Endothelial cell of umbilical vein (primary cell): ENCODE measurements around the gene DNAH1. TPM values are rescaled to one million over a fixed set of nuclear protein-coding genes. Genes with fewer than 3 reads are reported as not detected.

Experiments used
- BruUV-seq: library from RNA; stranded (reverse); fragments of 400-500 nt; replicated peaks from 2 replicates; lab custom pipeline; 2021; lab: Mats Ljungman, UMichigan
- CTCF ChIA-PET: fragments of 300-600, 350-600 bp; sonication (Branson Sonifier 250); formaldehyde crosslinking; loops from one replicate; lab custom pipeline; 2021; ENCODE audit warnings: antibody characterized with exemption, inconsistent platforms; lab: Charles Lee
- POLR2A ChIA-PET: fragments of 300-600, 350-600 bp; sonication (Branson Sonifier 250); formaldehyde crosslinking; loops from one replicate; lab custom pipeline; 2021; ENCODE audit warnings: antibody characterized with exemption, inconsistent platforms; lab: Charles Lee
- DNase-seq: peaks from one replicate; pipeline ENCODE4 v3.0.0-alpha.2; 2011; ENCODE audit warnings: low read depth, low spot score
- FAIRE-seq: peaks from 2 replicates; lab custom pipeline; 2011; peaks lifted over from hg19 to GRCh38; lab: Jason Lieb, UNC
- H2AFZ ChIP-seq: 2 replicates; pipeline ENCODE4 v1.6.0; 2012; ENCODE audit warnings: low read depth, low read length, control low read depth, inconsistent platforms
- H3K27ac ChIP-seq: 2 replicates; pipeline ENCODE4 v1.5.1; 2011; ENCODE audit warnings: low read depth, mild to moderate bottlenecking, control low read depth, low read length, moderate library complexity; ENCODE audit not compliant: insufficient read depth
- H3K27me3 ChIP-seq, 2 experiments: 2 replicates each; pipeline versions ENCODE4 v1.6.0 to v1.6.1; 2011; ENCODE audit warnings: low read length in 2 of 2, mixed read lengths in 1 of 2; ENCODE audit not compliant: control insufficient read depth in 2 of 2, insufficient read depth in 2 of 2
- H3K36me3 ChIP-seq, 2 experiments: 2 replicates in 1 of 2; 3 replicates in 1 of 2; pipeline ENCODE4 v1.5.1; 2011; ENCODE audit warnings: low read length in 2 of 2, mild to moderate bottlenecking in 1 of 2, moderate library complexity in 1 of 2; ENCODE audit not compliant: control insufficient read depth in 2 of 2, insufficient read depth in 2 of 2; ENCODE audit errors: extremely low read depth in 1 of 2
- H3K4me1 ChIP-seq: 3 replicates; pipeline ENCODE4 v1.5.1; 2011; ENCODE audit warnings: mild to moderate bottlenecking, low read length; ENCODE audit not compliant: control insufficient read depth, insufficient read depth; ENCODE audit errors: extremely low read depth
- H3K4me2 ChIP-seq: 2 replicates; pipeline ENCODE4 v1.6.1; 2011; ENCODE audit warnings: low read length, control low read depth, mixed read lengths; ENCODE audit not compliant: insufficient read depth
- H3K4me3 ChIP-seq, 3 experiments: fragments of 200-600 bp in 1 of 3; sonication (generic), shearing (Covaris generic) in 1 of 3; replicated peaks in 1 of 3; 2 replicates each; pipeline ENCODE4 v1.5.1; 2011 to 2016; ENCODE audit warnings: control low read depth in 3 of 3, low read length in 3 of 3, mild to moderate bottlenecking in 2 of 3, inconsistent platforms in 1 of 3, low read depth in 1 of 3, moderate library complexity in 1 of 3; ENCODE audit not compliant: insufficient read depth in 1 of 3
- H3K79me2 ChIP-seq: 2 replicates; pipeline ENCODE4 v1.6.0; 2012; ENCODE audit warnings: low read length, inconsistent platforms; ENCODE audit not compliant: control insufficient read depth, insufficient read depth
- H3K9ac ChIP-seq: replicated peaks from 2 replicates; pipeline ENCODE3; 2011; ENCODE audit warnings: low read length, control low read depth; ENCODE audit not compliant: insufficient read depth; ENCODE audit errors: extremely low read depth
- H3K9me1 ChIP-seq: replicated peaks from 3 replicates; pipeline ENCODE4 v1.6.0; 2011; ENCODE audit warnings: mild to moderate bottlenecking, low read length; ENCODE audit not compliant: control insufficient read depth, insufficient read depth; ENCODE audit errors: extremely low read depth
- H3K9me3 ChIP-seq: replicated peaks from 2 replicates; pipeline ENCODE4 v1.5.1; 2012; ENCODE audit warnings: low read length, inconsistent platforms; ENCODE audit not compliant: control insufficient read depth, insufficient read depth
- H4K20me1 ChIP-seq: replicated peaks from 2 replicates; pipeline ENCODE3; 2011; ENCODE audit warnings: mild to moderate bottlenecking, low read length; ENCODE audit not compliant: control insufficient read depth, insufficient read depth; ENCODE audit errors: extremely low read depth
- EZH2 ChIP-seq: IDR thresholded peaks from 2 replicates; pipeline ENCODE4 v1.6.1; 2012; ENCODE audit warnings: borderline replicate concordance, low read depth, mild to moderate bottlenecking, moderate library complexity, low read length, inconsistent platforms; ENCODE audit not compliant: severe bottlenecking
- FOS ChIP-seq: IDR thresholded peaks from 2 replicates; pipeline ENCODE4 v1.6.1; 2011; ENCODE audit warnings: mild to moderate bottlenecking, low read length, moderate library complexity, borderline replicate concordance; ENCODE audit not compliant: insufficient read depth
- GATA2 ChIP-seq: IDR thresholded peaks from 2 replicates; pipeline ENCODE4 v1.7.0; 2011; ENCODE audit warnings: low read depth, mild to moderate bottlenecking, moderate library complexity, mixed read lengths, low read length; ENCODE audit not compliant: insufficient read length, insufficient read depth
- MYC ChIP-seq: IDR thresholded peaks from one replicate; pipeline ENCODE4 v1.6.1; 2011; ENCODE audit warnings: mild to moderate bottlenecking, low read depth, low read length
- POLR2A ChIP-seq: IDR thresholded peaks from 2 replicates; pipeline ENCODE4 v1.6.1; 2012; ENCODE audit warnings: low read depth, mild to moderate bottlenecking, control low read depth, low read length
- POLR2AphosphoS5 ChIP-seq: IDR thresholded peaks from 2 replicates; pipeline ENCODE4 v1.6.1; 2012; ENCODE audit warnings: low read depth, mild to moderate bottlenecking, control low read depth, low read length, moderate library complexity; ENCODE audit not compliant: insufficient read depth
- dilution Hi-C: fragments of 300-500 bp; cut with MboI; formaldehyde crosslinking; loops from one replicate; pipeline ENCODE4 v1.15.0; 2019; ENCODE audit warnings: low sequenced_read_pairs; ENCODE audit not compliant: extremely low pct_ligation_motif_present
- intact Hi-C: fragments of 100-400 bp; cut with micrococcal nuclease; formaldehyde crosslinking; loops from one replicate; pipeline ENCODE4 v1.10.0; 2022
- polyA plus RNA-seq, 4 experiments: library from polyadenylated mRNA; depleted of rRNA in 3 of 4; stranded (reverse) in 3 of 4; unstranded in 1 of 4; fragments of >200 nt; gene quantifications; 2 replicates each; pipeline versions ENCODE4 v1.2.1 to v1.2.3, GENCODE V29; 2011 to 2012; ENCODE audit warnings: missing spikeins in 1 of 4
- total RNA-seq: library from RNA; stranded (reverse); gene quantifications from 2 replicates; pipeline ENCODE4 v1.2.3, GENCODE V29; 2021
- TF ChIP-seq, protein P1 (sequence below): IDR thresholded peaks from 2 replicates; pipeline ENCODE4 v1.6.1; 2011; ENCODE audit not compliant: insufficient read depth, insufficient read length

Gene DNAH1
- total and polyA plus RNA-seq, 2 donors (not counting 3 experiments of a cell fraction or from before 2014, with no cell fraction given) = 5.8 to 6.0 TPM

DNA sequence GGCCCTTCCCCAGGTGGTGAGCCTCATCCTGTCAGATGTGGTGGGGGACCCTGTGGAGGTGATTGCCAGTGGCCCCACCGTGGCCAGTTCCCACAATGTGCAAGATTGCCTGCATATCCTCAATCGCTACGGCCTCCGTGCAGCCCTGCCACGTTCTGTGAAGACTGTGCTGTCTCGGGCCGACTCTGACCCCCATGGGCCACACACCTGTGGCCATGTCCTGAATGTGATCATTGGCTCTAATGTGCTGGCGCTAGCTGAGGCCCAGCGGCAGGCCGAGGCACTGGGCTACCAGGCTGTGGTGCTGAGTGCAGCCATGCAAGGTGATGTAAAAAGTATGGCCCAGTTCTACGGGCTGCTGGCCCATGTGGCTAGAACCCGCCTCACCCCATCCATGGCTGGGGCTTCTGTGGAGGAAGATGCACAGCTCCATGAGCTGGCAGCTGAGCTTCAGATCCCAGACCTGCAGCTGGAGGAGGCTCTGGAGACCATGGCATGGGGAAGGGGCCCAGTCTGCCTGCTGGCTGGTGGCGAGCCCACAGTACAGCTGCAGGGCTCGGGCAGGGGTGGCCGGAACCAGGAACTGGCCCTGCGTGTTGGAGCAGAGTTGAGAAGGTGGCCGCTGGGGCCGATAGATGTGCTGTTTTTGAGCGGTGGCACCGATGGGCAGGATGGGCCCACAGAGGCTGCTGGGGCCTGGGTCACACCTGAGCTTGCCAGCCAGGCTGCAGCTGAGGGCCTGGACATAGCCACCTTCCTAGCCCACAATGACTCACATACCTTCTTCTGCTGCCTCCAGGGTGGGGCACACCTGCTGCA is 23.7 kb upstream of the DNAH1 start:
- Histone ChIP-seq H3K9me3 (no peaks in the 10 kb centered on the region), H3K4me1 (peaks cover 5% of the 10 kb centered on the region), H3K36me3 (peaks cover 0 to 25% of the 10 kb centered on the region in 2 experiments), H3K27ac (no peak overlapping the region), H4K20me1 (no peaks in the 10 kb centered on the region), H3K79me2 (peaks cover 5% of the 10 kb centered on the region), H2AFZ (no peak overlapping the region), H3K4me2 (no peak overlapping the region), H3K9ac (no peak overlapping the region), H3K9me1 (no peaks in the 10 kb centered on the region), H3K27me3 (no peaks in the 10 kb centered on the region), H3K4me3 (no peak overlapping the region)
- TF ChIP-seq GATA2 (no peak), POLR2AphosphoS5 (no peak), POLR2A (no peak), MYC (no peak), EZH2 (no peak), FOS (no peak)
- TF ChIP-seq, protein P1, sequence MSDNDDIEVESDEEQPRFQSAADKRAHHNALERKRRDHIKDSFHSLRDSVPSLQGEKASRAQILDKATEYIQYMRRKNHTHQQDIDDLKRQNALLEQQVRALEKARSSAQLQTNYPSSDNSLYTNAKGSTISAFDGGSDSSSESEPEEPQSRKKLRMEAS = no peak
- FAIRE-seq (no peak), DNase-seq (no peak)
- BruUV-seq = no TSS peak
- POLR2A ChIA-PET = no interaction called here
- dilution Hi-C loops = no loop called here
- CTCF ChIA-PET = interaction anchor here (0.9 to 8.2 kb wide), 4 partner anchors 44 to 93 kb away, joined by 4 to 107 read pairs (median 4); no protein-coding TSS in a partner anchor
- intact Hi-C loops = no loop called here
